Measurements from ENCODE around the gene SLC13A2.

- no peak for TF ChIP-seq CTCF (conservative IDR thresholded peaks at IDR 0.05; ENCODE audit: low read depth, low read length)
- TF ChIP-seq EZH2 (IDR thresholded peaks at IDR 0.05; ENCODE audit: borderline replicate concordance, low read depth, low read length, poor library complexity, severe bottlenecking) = no peak
Measured at GRCh38 chr17:28503420-28503819, 30.0 kb downstream of the SLC13A2 start.

All from A673 (cell line).